HFFc6 (cell line): ENCODE data around the gene RBFOX2. TPM values are rescaled to one million over a fixed set of nuclear protein-coding genes. Genes with fewer than 3 reads are reported as not detected.

Experiments used
- DNase-seq: peaks from one replicate; pipeline ENCODE4 v3.0.0-alpha.2; 2018
- H3K27ac Mint-ChIP-seq: 2 replicates; pipeline ENCODE4 v1.8.0; 2020; ENCODE audit warnings: mild to moderate bottlenecking, mixed read lengths
- H3K27me3 Mint-ChIP-seq: 2 replicates; pipeline ENCODE4 v1.8.0; 2021; ENCODE audit warnings: mild to moderate bottlenecking, moderate library complexity, mixed read lengths; ENCODE audit not compliant: insufficient read depth
- H3K36me3 Mint-ChIP-seq: 2 replicates; pipeline ENCODE4 v1.8.0; 2021; ENCODE audit warnings: low read depth, mixed read lengths
- H3K4me1 Mint-ChIP-seq: 2 replicates; pipeline ENCODE4 v1.8.0; 2020; ENCODE audit warnings: low read depth, mixed read lengths
- H3K4me3 Mint-ChIP-seq: 2 replicates; pipeline ENCODE4 v1.8.0; 2020; ENCODE audit warnings: mild to moderate bottlenecking, moderate library complexity, mixed read lengths
- H3K9me3 Mint-ChIP-seq: 2 replicates; pipeline ENCODE4 v1.8.0; 2020; ENCODE audit warnings: mild to moderate bottlenecking, mixed read lengths
- total RNA-seq, 6 experiments: library from RNA; stranded (reverse); fragmentation: NEBNext Ultra II Directional; extraction: Animal tissue kit (Norgen Biotek cat#: 25700); gene quantifications; 2 replicates in 1 of 6; 3 replicates in 5 of 6; pipeline ENCODE4 v1.2.3, GENCODE V29; 2021
- TF ChIP-seq, protein P1 (sequence below): fragments of 200-600 bp; sonication (generic); IDR thresholded peaks from 2 replicates; pipeline ENCODE4 v1.5.0; 2021; ENCODE audit warnings: antibody characterized with exemption, mild to moderate bottlenecking

RBFOX2 gene
- total RNA-seq, 6 experiments from 2014 or later = 139 to 165 (median 155) TPM

DNA sequence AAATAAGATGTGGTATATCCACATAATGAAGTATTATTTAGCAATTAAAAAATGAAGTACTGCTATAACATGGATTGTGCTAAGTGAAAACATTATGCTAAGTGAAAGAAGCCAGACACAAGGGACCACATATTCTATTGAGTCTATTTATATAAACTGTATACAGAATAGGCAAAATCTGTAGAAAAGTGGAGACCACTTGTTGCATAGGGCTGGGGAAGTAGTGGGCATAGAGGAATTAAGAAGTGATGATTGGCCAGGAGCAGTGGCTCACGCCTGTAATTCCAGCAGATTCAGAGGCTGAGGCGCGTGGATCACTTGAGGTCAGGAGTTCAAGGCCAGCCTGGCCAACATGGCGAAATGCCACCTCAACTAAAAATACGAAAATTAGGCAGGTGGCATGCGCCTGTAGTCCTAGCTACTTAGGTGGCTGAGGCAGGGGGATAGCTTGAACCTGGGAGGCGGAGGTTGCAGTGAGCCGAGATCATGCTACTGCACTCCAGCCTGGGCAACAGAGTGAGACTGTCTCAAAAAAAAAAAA, 109.6 kb downstream of the RBFOX2 start:
- peaks cover 83% of the 10 kb centered on the region for H3K4me1 Mint-ChIP-seq
- H3K27me3 Mint-ChIP-seq = no peaks in the 10 kb centered on the region
- TF ChIP-seq, protein P1, sequence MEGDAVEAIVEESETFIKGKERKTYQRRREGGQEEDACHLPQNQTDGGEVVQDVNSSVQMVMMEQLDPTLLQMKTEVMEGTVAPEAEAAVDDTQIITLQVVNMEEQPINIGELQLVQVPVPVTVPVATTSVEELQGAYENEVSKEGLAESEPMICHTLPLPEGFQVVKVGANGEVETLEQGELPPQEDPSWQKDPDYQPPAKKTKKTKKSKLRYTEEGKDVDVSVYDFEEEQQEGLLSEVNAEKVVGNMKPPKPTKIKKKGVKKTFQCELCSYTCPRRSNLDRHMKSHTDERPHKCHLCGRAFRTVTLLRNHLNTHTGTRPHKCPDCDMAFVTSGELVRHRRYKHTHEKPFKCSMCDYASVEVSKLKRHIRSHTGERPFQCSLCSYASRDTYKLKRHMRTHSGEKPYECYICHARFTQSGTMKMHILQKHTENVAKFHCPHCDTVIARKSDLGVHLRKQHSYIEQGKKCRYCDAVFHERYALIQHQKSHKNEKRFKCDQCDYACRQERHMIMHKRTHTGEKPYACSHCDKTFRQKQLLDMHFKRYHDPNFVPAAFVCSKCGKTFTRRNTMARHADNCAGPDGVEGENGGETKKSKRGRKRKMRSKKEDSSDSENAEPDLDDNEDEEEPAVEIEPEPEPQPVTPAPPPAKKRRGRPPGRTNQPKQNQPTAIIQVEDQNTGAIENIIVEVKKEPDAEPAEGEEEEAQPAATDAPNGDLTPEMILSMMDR = no peak
- no peak overlapping the region for H3K4me3 Mint-ChIP-seq
- no peaks in the 10 kb centered on the region for H3K36me3 Mint-ChIP-seq
- H3K9me3 Mint-ChIP-seq = no peaks in the 10 kb centered on the region
- H3K27ac Mint-ChIP-seq = no peak overlapping the region
- DNase-seq = no peak

DNA sequence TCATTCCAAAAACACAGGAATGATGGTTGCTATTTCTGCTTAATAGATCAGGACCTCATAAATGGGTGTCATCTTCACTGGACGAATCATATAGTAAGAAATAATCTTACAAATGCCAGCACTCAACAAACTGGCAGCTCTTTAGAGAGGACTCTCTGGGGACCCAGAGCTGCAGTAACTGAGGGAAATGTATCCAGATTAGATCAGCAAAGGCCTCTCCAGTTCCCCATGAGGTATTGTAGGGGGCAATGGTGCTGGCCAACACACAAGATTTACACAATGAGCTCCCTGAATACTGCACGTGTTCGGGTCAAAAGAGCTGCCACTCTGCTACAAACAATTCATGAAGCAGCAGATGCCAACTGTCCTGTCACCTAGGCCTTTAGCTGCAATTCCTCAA, 110.2 kb downstream of the RBFOX2 start:
- Mint-ChIP-seq H3K4me3 (no peak overlapping the region), H3K27ac (no peak overlapping the region), H3K9me3 (no peaks in the 10 kb centered on the region), H3K4me1 (peaks cover 88% of the 10 kb centered on the region), H3K36me3 (no peaks in the 10 kb centered on the region), H3K27me3 (no peaks in the 10 kb centered on the region)
- no peak for DNase-seq
- TF ChIP-seq, protein P1 = no peak

DNA sequence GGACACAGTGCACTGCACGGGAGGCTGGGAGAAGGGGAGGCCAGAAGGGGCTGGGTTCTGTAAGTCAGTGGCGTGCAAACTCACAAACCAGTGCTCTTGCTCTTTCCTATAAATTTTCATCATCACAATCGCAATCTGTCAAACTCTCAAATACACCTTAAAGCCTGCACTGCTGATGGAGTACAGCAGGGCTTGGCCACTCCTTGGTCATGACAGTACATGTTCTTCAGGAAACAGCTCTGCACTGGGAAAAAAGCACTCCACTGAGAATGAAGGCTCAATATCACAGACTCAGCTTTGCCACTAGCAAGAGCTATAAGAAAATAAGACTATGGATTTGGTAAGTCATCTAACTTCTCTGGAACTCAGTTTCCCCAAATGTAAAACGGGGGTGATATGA, 111.0 kb downstream of the RBFOX2 start:
- no peaks in the 10 kb centered on the region for H3K9me3 Mint-ChIP-seq
- no peaks in the 10 kb centered on the region for H3K36me3 Mint-ChIP-seq
- peak overlapping the region; percentile 31 for H3K27ac Mint-ChIP-seq
- DNase-seq = no peak
- H3K4me1 Mint-ChIP-seq = peaks cover 81% of the 10 kb centered on the region
- no peak overlapping the region for H3K4me3 Mint-ChIP-seq
- H3K27me3 Mint-ChIP-seq = no peaks in the 10 kb centered on the region
- TF ChIP-seq, protein P1 = no peak

DNA sequence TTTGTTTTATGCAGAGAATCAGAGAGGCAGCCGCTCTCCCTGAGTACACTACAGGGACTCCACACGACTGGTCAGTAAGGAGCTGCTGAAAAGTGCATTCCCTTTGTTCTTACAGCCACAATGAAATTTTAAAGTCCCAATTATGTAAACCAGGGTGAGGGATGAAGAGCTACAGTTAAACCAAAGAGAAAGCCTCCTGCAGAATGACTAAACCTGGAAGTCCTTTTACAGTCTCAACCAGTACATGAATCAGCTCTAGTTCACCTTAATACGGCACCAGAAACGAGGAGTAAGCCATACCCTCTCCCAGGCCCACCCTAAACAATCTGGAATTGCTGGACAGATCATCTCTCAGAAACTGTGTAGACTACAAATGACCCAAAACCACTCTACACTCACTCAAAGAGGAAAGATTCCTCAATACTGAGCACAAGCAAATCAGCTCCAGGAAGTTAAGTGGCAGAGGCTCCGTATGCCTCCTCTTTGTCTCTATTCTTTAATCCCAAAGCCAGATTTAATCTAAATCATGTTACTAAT, 113.1 kb downstream of the RBFOX2 start:
- H3K4me3 Mint-ChIP-seq = peak overlapping the region; percentile 87
- no peaks in the 10 kb centered on the region for H3K36me3 Mint-ChIP-seq
- TF ChIP-seq, protein P1 = no peak
- no peaks in the 10 kb centered on the region; the same call in 1 of the 2 replicates for H3K27me3 Mint-ChIP-seq
- peaks cover 84% of the 10 kb centered on the region for H3K4me1 Mint-ChIP-seq
- peak overlapping the region; percentile 81 for H3K27ac Mint-ChIP-seq
- H3K9me3 Mint-ChIP-seq = no peaks in the 10 kb centered on the region
- DNase-seq = peak; percentile 57

DNA sequence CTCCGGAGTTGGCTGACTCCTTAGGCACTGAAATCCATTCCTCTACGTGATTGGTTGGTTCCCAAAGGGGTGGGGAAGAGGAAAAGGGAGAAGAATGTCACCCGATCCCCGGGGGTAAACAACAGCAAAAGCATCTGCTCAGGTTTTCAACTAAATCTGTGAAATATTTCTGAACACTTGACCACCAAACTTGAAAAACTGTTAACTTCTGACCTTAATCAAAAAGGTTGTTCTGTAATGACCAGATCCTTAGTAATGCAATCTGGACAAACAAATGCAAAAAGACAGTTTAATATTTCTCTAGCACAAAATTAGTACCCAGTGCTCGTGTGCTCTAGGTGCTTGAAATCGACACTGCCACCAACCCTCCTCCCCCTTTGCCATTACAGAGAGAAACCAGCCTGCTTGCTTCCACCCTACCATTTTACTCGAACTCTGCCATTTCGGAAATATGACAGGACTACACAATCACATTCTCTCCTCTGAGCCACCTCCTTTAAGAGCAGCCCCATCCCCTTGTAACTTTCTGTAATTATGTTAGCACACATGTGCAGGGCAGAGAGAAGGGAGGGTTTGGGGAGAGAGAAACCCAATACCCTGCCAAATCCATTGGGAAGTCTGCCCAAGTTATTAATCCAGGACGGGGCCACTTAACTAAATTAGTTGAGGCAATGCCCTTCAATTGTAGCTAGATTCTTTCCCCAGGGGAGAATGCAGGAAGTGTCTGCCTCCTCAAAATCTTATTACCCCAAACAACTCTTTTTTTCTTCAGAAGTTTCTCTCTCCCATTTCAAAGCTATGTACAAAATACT, 113.8 kb downstream of the RBFOX2 start:
- peak; percentile 85 for DNase-seq
- no peaks in the 10 kb centered on the region for H3K9me3 Mint-ChIP-seq
- no peaks in the 10 kb centered on the region; the same call in 1 of the 2 replicates for H3K27me3 Mint-ChIP-seq
- peak overlapping the region; percentile 87 for H3K4me3 Mint-ChIP-seq
- peak overlapping the region; percentile 81 for H3K27ac Mint-ChIP-seq
- no peaks in the 10 kb centered on the region for H3K36me3 Mint-ChIP-seq
- TF ChIP-seq, protein P1 = no peak
- H3K4me1 Mint-ChIP-seq = peaks cover 87% of the 10 kb centered on the region
